ENCODE measurements around the gene ABCF1. TPM values are rescaled to one million over a fixed set of nuclear protein-coding genes. Genes with fewer than 3 reads are reported as not detected.

The ABCF1 gene
- total RNA-seq, 2 experiments from 2014 or later = 86.9 to 88.0 TPM

- no peak for ATAC-seq
- POLR2A ChIA-PET = interaction anchor here (0.6 to 5.3 kb wide), 36 partner anchors 10 to 582 kb away, joined by 3 to 121 read pairs (median 5); partner anchors contain the start of genes ABCF1, ATAT1, C6orf136 and DHX16
Measured at GRCh38 chr6:30615958-30616810, 44.9 kb downstream of the ABCF1 start.

GRCh38 chr6:30616811-30617564 lies 45.7 kb downstream of the ABCF1 start, which contains the start of gene PPP1R10:
Gene PPP1R10, minus strand, starts transcription at chr6:30617243. Its CDS starts 7,299 bp downstream, at chr6:30609944.
- ATAC-seq = peak; percentile 82
- ChIA-PET CTCF (interaction anchor here (1.1 to 2.7 kb wide), 5 partner anchors 15 to 114 kb away, joined by 3 to 25 read pairs (median 8); no protein-coding TSS in a partner anchor), POLR2A (interaction anchor here (0.6 to 5.3 kb wide), 27 partner anchors 9 to 827 kb away, joined by 3 to 66 read pairs (median 5); partner anchors contain the start of genes ABCF1, ATAT1, DHX16 and IER3)
- intact Hi-C loops (cut with micrococcal nuclease) = loop anchor here (2.0 to 5.0 kb wide), 3 partner anchors 65 to 130 kb away; partner anchors contain the start of genes HLA-E and TUBB
- no peak for TF ChIP-seq CTCF (IDR thresholded peaks at IDR 0.05)
- peaks cover 68% of the 10 kb centered on the region for H3K36me3 Mint-ChIP-seq (ENCODE audit: low read depth)
- peak within 1 kb of the TSS; percentile 98 for H3K27ac Mint-ChIP-seq
- peak within 1 kb of the TSS; percentile 95 for H3K4me3 Mint-ChIP-seq
- H3K9me3 Mint-ChIP-seq = no peaks in the 10 kb centered on the region
- peaks cover 39% of the 10 kb centered on the region for H3K4me1 Mint-ChIP-seq (ENCODE audit: low read depth)
- H3K27me3 Mint-ChIP-seq = no peaks in the 10 kb centered on the region
- peak; percentile 99 for DNase-seq

More at GRCh38 chr6:30615958-30616810, 44.9 kb downstream of the ABCF1 start:
- Mint-ChIP-seq H3K4me3 (peak overlapping the region; percentile 95), H3K27ac (peak overlapping the region; percentile 98), H3K9me3 (no peaks in the 10 kb centered on the region), H3K27me3 (no peaks in the 10 kb centered on the region), H3K4me1 (ENCODE audit: low read depth) (peaks cover 45% of the 10 kb centered on the region), H3K36me3 (ENCODE audit: low read depth) (peaks cover 73% of the 10 kb centered on the region)
- no peak for DNase-seq
- intact Hi-C loops (cut with micrococcal nuclease) = loop anchor here (2.0 to 5.0 kb wide), 3 partner anchors 66 to 129 kb away; partner anchors contain the start of genes HLA-E and TUBB
- no peak for TF ChIP-seq CTCF (IDR thresholded peaks at IDR 0.05)
- CTCF ChIA-PET = interaction anchor here (1.5 to 4.7 kb wide), 3 partner anchors 19 to 105 kb away, joined by 5 to 50 read pairs (median 6); partner anchors contain the start of gene TUBB

- intact Hi-C loops (cut with micrococcal nuclease) = loop anchor here (2.0 to 5.0 kb wide), 3 partner anchors 65 to 130 kb away; partner anchors contain the start of genes HLA-E and TUBB
- ATAC-seq (peak; percentile 82), DNase-seq (peak; percentile 99)
- H3K27ac Mint-ChIP-seq = peak within 1 kb of the TSS; percentile 98
- POLR2A ChIA-PET = interaction anchor here (0.6 to 2.8 kb wide), 37 partner anchors 7 to 828 kb away, joined by 3 to 27 read pairs (median 4); partner anchors contain the start of genes ABCF1, ATAT1, DHX16 and GNL1
- no peak for TF ChIP-seq CTCF (IDR thresholded peaks at IDR 0.05)
- peak within 1 kb of the TSS; percentile 95 for H3K4me3 Mint-ChIP-seq
- no peaks in the 10 kb centered on the region for H3K9me3 Mint-ChIP-seq
- peaks cover 66% of the 10 kb centered on the region for H3K36me3 Mint-ChIP-seq (ENCODE audit: low read depth)
- H3K27me3 Mint-ChIP-seq = no peaks in the 10 kb centered on the region
- CTCF ChIA-PET = interaction anchor here (0.9 to 2.7 kb wide), 15 partner anchors 9 to 259 kb away, joined by 3 to 25 read pairs (median 4); partner anchors contain the start of gene ATAT1
- peaks cover 37% of the 10 kb centered on the region for H3K4me1 Mint-ChIP-seq (ENCODE audit: low read depth)
Measured at GRCh38 chr6:30617565-30618269, 46.5 kb downstream of the ABCF1 start, which contains the start of gene MRPS18B. Gene MRPS18B, plus strand, starts transcription at chr6:30617840. Its CDS starts 26 bp downstream, at chr6:30617866.

- DNase-seq = no peak
Measured at GRCh38 chr6:30618270-30618797, 47.1 kb downstream of the ABCF1 start.

More at GRCh38 chr6:30618270-30618797, 47.1 kb downstream of the ABCF1 start:
- H3K27me3 Mint-ChIP-seq = no peaks in the 10 kb centered on the region
- intact Hi-C loops (cut with micrococcal nuclease) = loop anchor here (5.0 kb wide), 2 partner anchors 64 to 131 kb away; partner anchors contain the start of gene HLA-E
- peaks cover 32% of the 10 kb centered on the region for H3K4me1 Mint-ChIP-seq (ENCODE audit: low read depth)
- peak overlapping the region; percentile 98 for H3K27ac Mint-ChIP-seq
- CTCF ChIA-PET = interaction anchor here (0.9 to 2.7 kb wide), 15 partner anchors 8 to 259 kb away, joined by 3 to 25 read pairs (median 4); partner anchors contain the start of gene ATAT1
- peaks cover 63% of the 10 kb centered on the region for H3K36me3 Mint-ChIP-seq (ENCODE audit: low read depth)
- TF ChIP-seq CTCF (IDR thresholded peaks at IDR 0.05) = no peak
- H3K9me3 Mint-ChIP-seq = no peaks in the 10 kb centered on the region
- POLR2A ChIA-PET = interaction anchor here (0.7 to 2.8 kb wide), 31 partner anchors 8 to 153 kb away, joined by 3 to 27 read pairs (median 4); partner anchors contain the start of genes ABCF1, ATAT1, DHX16 and GNL1
- no peak for ATAC-seq
- H3K4me3 Mint-ChIP-seq = peak overlapping the region; percentile 95

Measured in activated CD8-positive, alpha-beta T cell treated with anti-CD3 and anti-CD28 coated beads for 36 hours (primary cell).